H9 (cell line): ENCODE data around the gene FSHR. TPM values are rescaled to one million over a fixed set of nuclear protein-coding genes. Genes with fewer than 3 reads are reported as not detected.

Experiments used
- DNase-seq: peaks from one replicate; pipeline ENCODE4 v3.0.0-alpha.2; 2017
- H2AFZ ChIP-seq: one replicate; pipeline ENCODE4 v1.6.1; 2013; ENCODE audit warnings: mild to moderate bottlenecking, low read length, control low read depth, moderate library complexity
- H2AK5ac ChIP-seq: 2 replicates; pipeline ENCODE4 v1.6.1; 2013; ENCODE audit warnings: low read length, control low read depth, mixed read lengths; ENCODE audit not compliant: insufficient read length
- H2BK120ac ChIP-seq: one replicate; pipeline ENCODE4 v1.6.1; 2013; ENCODE audit warnings: low read depth, mild to moderate bottlenecking, low read length, control low read depth, inconsistent platforms; ENCODE audit not compliant: poor library complexity, severe bottlenecking
- H2BK12ac ChIP-seq: 2 replicates; pipeline ENCODE4 v1.6.1; 2013; ENCODE audit warnings: low read length, control low read depth, mixed read lengths, low read depth; ENCODE audit not compliant: insufficient read length
- H2BK15ac ChIP-seq: 2 replicates; pipeline ENCODE4 v1.6.1; 2013; ENCODE audit warnings: low read depth, low read length, control low read depth
- H2BK20ac ChIP-seq: one replicate; pipeline ENCODE4 v1.6.1; 2013; ENCODE audit warnings: low read depth, mild to moderate bottlenecking, low read length, control low read depth, inconsistent platforms; ENCODE audit not compliant: poor library complexity, severe bottlenecking
- H2BK5ac ChIP-seq: 2 replicates; pipeline ENCODE4 v1.6.1; 2013; ENCODE audit warnings: low read length, control low read depth, mixed read lengths; ENCODE audit not compliant: insufficient read length
- H3K14ac ChIP-seq: 2 replicates; pipeline ENCODE4 v1.6.1; 2013; ENCODE audit warnings: low read length, control low read depth; ENCODE audit not compliant: insufficient read depth
- H3K18ac ChIP-seq: 2 replicates; pipeline ENCODE4 v1.6.1; 2013; ENCODE audit warnings: low read depth, mild to moderate bottlenecking, mixed read lengths, low read length, control low read depth; ENCODE audit not compliant: insufficient read length
- H3K23ac ChIP-seq: 2 replicates; pipeline ENCODE4 v1.6.1; 2013; ENCODE audit warnings: low read length, control low read depth, mixed read lengths, low read depth; ENCODE audit not compliant: insufficient read length
- H3K23me2 ChIP-seq: 2 replicates; pipeline ENCODE4 v1.6.1; 2013; ENCODE audit warnings: low read depth, mild to moderate bottlenecking, mixed read lengths, low read length, control low read depth; ENCODE audit not compliant: insufficient read length, poor library complexity, severe bottlenecking
- H3K27ac ChIP-seq: 2 replicates; pipeline ENCODE4 v1.5.1; 2013; ENCODE audit warnings: low read length, control low read depth, mixed read lengths, low read depth; ENCODE audit not compliant: insufficient read length
- H3K27me3 ChIP-seq: 2 replicates; pipeline ENCODE4 v1.6.1; 2013; ENCODE audit warnings: low read length, control low read depth, inconsistent platforms; ENCODE audit not compliant: insufficient read depth
- H3K4ac ChIP-seq: 2 replicates; pipeline ENCODE4 v1.6.1; 2013; ENCODE audit warnings: low read depth, mild to moderate bottlenecking, control low read depth, inconsistent platforms, low read length, moderate library complexity
- H3K4me1 ChIP-seq: 2 replicates; pipeline ENCODE4 v1.6.1; 2013; ENCODE audit warnings: low read length, control low read depth, inconsistent platforms; ENCODE audit not compliant: insufficient read depth
- H3K4me2 ChIP-seq: 2 replicates; pipeline ENCODE4 v1.6.1; 2013; ENCODE audit warnings: low read length, control low read depth, mixed read lengths; ENCODE audit not compliant: insufficient read length, insufficient read depth
- H3K56ac ChIP-seq: 2 replicates; pipeline ENCODE4 v1.6.1; 2013; ENCODE audit warnings: low read depth, mild to moderate bottlenecking, mixed read lengths, low read length, control low read depth; ENCODE audit not compliant: insufficient read length
- H3K79me1 ChIP-seq: 2 replicates; pipeline ENCODE4 v1.6.1; 2013; ENCODE audit warnings: low read depth, mild to moderate bottlenecking, moderate library complexity, low read length, control low read depth, inconsistent platforms; ENCODE audit not compliant: insufficient read depth, poor library complexity, severe bottlenecking
- H3K79me2 ChIP-seq: 2 replicates; pipeline ENCODE4 v1.6.1; 2013; ENCODE audit warnings: low read length, control low read depth, inconsistent platforms; ENCODE audit not compliant: insufficient read depth
- H3K9ac ChIP-seq: 2 replicates; pipeline ENCODE4 v1.6.1; 2013; ENCODE audit warnings: low read length, control low read depth, mixed read lengths; ENCODE audit not compliant: insufficient read length; ENCODE audit errors: extremely low read depth
- H3K9me3 ChIP-seq: one replicate; pipeline ENCODE4 v1.6.1; 2013; ENCODE audit warnings: low read depth, low read length, inconsistent platforms; ENCODE audit not compliant: control insufficient read depth
- H3T11ph ChIP-seq: one replicate; pipeline ENCODE4 v1.6.1; 2013; ENCODE audit warnings: mild to moderate bottlenecking, low read length, control low read depth, inconsistent platforms
- H4K20me1 ChIP-seq: one replicate; pipeline ENCODE4 v1.6.1; 2013; ENCODE audit not compliant: control insufficient read depth, insufficient read length, insufficient read depth
- H4K5ac ChIP-seq: 2 replicates; pipeline ENCODE4 v1.6.1; 2013; ENCODE audit warnings: low read depth, mild to moderate bottlenecking, mixed read lengths, low read length, control low read depth; ENCODE audit not compliant: insufficient read length
- H4K8ac ChIP-seq: replicated peaks from 2 replicates; pipeline ENCODE4 v1.6.1; 2013; ENCODE audit warnings: low read length, control low read depth, mixed read lengths, low read depth; ENCODE audit not compliant: insufficient read length
- H4K91ac ChIP-seq: 2 replicates; pipeline ENCODE4 v1.6.1; 2013; ENCODE audit warnings: low read depth, mild to moderate bottlenecking, moderate library complexity, mixed read lengths, low read length, control low read depth; ENCODE audit not compliant: insufficient read length
- H3K27ac Mint-ChIP-seq, 3 experiments: 2 replicates in 2 of 3; 3 replicates in 1 of 3; pipeline ENCODE4 v1.8.0; 2020 to 2021; ENCODE audit warnings: mixed read lengths in 3 of 3, mild to moderate bottlenecking in 1 of 3, moderate library complexity in 1 of 3
- H3K27me3 Mint-ChIP-seq: 2 replicates; pipeline ENCODE4 v1.8.0; 2021; ENCODE audit warnings: low read depth, mild to moderate bottlenecking, moderate library complexity, mixed read lengths
- H3K36me3 Mint-ChIP-seq, 3 experiments: 2 replicates in 2 of 3; 3 replicates in 1 of 3; pipeline ENCODE4 v1.8.0; 2020 to 2021; ENCODE audit warnings: low read depth in 3 of 3, mixed read lengths in 3 of 3; ENCODE audit not compliant: insufficient read depth in 1 of 3
- H3K4me1 Mint-ChIP-seq, 2 experiments: 2 replicates each; pipeline ENCODE4 v1.8.0; 2020; ENCODE audit warnings: mixed read lengths in 2 of 2
- H3K4me3 Mint-ChIP-seq, 2 experiments: 2 replicates in 1 of 2; 3 replicates in 1 of 2; pipeline ENCODE4 v1.8.0; 2020 to 2021; ENCODE audit warnings: mild to moderate bottlenecking in 2 of 2, mixed read lengths in 2 of 2, moderate library complexity in 1 of 2
- H3K9me3 Mint-ChIP-seq, 2 experiments: 2 replicates in 1 of 2; 3 replicates in 1 of 2; pipeline ENCODE4 v1.8.0; 2020; ENCODE audit warnings: mild to moderate bottlenecking in 2 of 2, mixed read lengths in 2 of 2, moderate library complexity in 1 of 2
- WGBS: extraction: QIAGEN DNeasy Blood & Tissue Kit; methylation state at CpG from one replicate; pipeline ENCODE4 v1.1.7; 2013; ENCODE audit warnings: missing lambda C conversion rate, low lambda C conversion rate, mixed read lengths; ENCODE audit not compliant: insufficient read length; ENCODE audit errors: extremely low coverage; 5-methylcytosine and 5-hydroxymethylcytosine counted together
- total RNA-seq: library from RNA; stranded (reverse); gene quantifications from 2 replicates; pipeline ENCODE4 v1.2.1, GENCODE V29; 2021
- TF ChIP-seq, protein P1 (sequence below): fragments of 200-600 bp; sonication (generic); conservative IDR thresholded peaks from 3 replicates; pipeline ENCODE4 v1.8.0; 2021; ENCODE audit warnings: antibody characterized with exemption, mild to moderate bottlenecking

Gene FSHR
- total RNA-seq, 1 experiment from 2014 or later = not detected

DNA sequence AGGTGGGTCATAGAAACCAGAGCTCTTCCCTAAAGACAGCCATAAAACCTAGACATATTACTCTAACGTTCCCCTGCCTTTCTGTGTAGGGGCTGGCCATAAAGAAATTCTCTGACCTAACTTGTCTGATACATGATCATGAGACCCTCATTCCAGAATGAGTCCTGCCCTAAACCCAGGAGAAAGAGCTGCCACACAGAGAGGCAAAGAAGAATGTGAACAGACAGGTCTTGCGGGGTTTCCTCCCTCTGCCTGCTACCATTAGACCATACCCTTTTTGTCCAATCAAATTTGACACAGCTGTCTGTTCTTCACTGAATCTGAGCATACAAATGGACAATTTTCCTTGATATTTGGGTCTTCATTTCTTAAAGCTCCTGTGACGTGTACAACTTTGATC lies 200.0 kb downstream of the FSHR start:
- H3K4me1 ChIP-seq = no peaks in the 10 kb centered on the region
- no peak overlapping the region for H3T11ph ChIP-seq
- H3K9ac ChIP-seq = no peak overlapping the region
- no peak overlapping the region for H3K23ac ChIP-seq
- no CpG with 5 or more reads among the region's 3 CpGs for WGBS
- Mint-ChIP-seq H3K9me3 (no peaks in the 10 kb centered on the region), H3K27ac (no peak overlapping the region), H3K36me3 (no peaks in the 10 kb centered on the region), H3K4me3 (no peak overlapping the region), H3K27me3 (no peaks in the 10 kb centered on the region), H3K4me1 (no peaks in the 10 kb centered on the region)
- no peak overlapping the region for H2BK15ac ChIP-seq
- H3K18ac ChIP-seq = no peak overlapping the region
- no peak overlapping the region for H3K27ac ChIP-seq
- H3K4ac ChIP-seq = no peak overlapping the region
- no peaks in the 10 kb centered on the region for H3K9me3 ChIP-seq
- H2AFZ ChIP-seq = no peak overlapping the region
- H3K56ac ChIP-seq = no peak overlapping the region
- H3K4me2 ChIP-seq = no peak overlapping the region
- H4K8ac ChIP-seq = no peak overlapping the region
- no peak overlapping the region for H3K14ac ChIP-seq
- H2BK20ac ChIP-seq = no peak overlapping the region
- H2BK5ac ChIP-seq = no peak overlapping the region
- no peaks in the 10 kb centered on the region for H3K79me1 ChIP-seq
- no peaks in the 10 kb centered on the region for H3K23me2 ChIP-seq
- TF ChIP-seq, protein P1, sequence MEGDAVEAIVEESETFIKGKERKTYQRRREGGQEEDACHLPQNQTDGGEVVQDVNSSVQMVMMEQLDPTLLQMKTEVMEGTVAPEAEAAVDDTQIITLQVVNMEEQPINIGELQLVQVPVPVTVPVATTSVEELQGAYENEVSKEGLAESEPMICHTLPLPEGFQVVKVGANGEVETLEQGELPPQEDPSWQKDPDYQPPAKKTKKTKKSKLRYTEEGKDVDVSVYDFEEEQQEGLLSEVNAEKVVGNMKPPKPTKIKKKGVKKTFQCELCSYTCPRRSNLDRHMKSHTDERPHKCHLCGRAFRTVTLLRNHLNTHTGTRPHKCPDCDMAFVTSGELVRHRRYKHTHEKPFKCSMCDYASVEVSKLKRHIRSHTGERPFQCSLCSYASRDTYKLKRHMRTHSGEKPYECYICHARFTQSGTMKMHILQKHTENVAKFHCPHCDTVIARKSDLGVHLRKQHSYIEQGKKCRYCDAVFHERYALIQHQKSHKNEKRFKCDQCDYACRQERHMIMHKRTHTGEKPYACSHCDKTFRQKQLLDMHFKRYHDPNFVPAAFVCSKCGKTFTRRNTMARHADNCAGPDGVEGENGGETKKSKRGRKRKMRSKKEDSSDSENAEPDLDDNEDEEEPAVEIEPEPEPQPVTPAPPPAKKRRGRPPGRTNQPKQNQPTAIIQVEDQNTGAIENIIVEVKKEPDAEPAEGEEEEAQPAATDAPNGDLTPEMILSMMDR = no peak
- no peak overlapping the region for H2BK12ac ChIP-seq
- no peak overlapping the region for H4K91ac ChIP-seq
- no peak overlapping the region for H2BK120ac ChIP-seq
- no peak overlapping the region for H4K5ac ChIP-seq
- no peaks in the 10 kb centered on the region for H4K20me1 ChIP-seq
- no peaks in the 10 kb centered on the region for H3K79me2 ChIP-seq
- no peak overlapping the region for H2AK5ac ChIP-seq
- H3K27me3 ChIP-seq = no peaks in the 10 kb centered on the region
- DNase-seq = no peak
